Astrocyte (in vitro differentiated cells and primary cell): ENCODE results near the gene GAB2.
"Not testable (repeated sequence)": the region's sequence is repeated elsewhere in the genome, so short reads cannot be mapped to it uniquely, and the experiment has no call there.

Experiments used
- EZH2 ChIP-seq: IDR thresholded peaks from 2 replicates; pipeline ENCODE4 v1.6.1; 2012; ENCODE audit warnings: mild to moderate bottlenecking, low read length, inconsistent platforms; ENCODE audit not compliant: insufficient read depth
- TF ChIP-seq, protein P1 (sequence below): IDR thresholded peaks from 2 replicates; pipeline ENCODE4 v1.5.1; 2011; ENCODE audit warnings: low read depth, mild to moderate bottlenecking, inconsistent platforms, low read length, moderate library complexity; ENCODE audit not compliant: insufficient read depth

DNA sequence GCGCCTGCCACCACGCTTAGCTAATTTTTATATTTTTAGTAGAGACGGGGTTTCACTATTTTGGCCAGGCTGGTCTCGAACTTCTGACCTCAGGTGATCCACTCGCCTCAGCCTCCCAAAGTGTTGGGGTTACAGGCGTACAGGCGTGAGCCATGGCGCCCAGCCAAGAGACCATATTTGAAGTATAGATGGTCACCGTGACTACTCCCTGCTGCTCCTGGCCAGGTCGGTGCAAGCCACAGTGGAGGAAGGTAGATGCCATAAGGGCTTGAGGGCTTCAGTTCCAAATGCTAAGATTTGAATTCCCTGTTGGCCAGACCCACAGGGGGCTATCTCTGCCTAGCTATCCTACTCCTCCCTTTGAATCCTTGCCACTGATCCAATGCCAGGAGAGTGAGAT, 194.9 kb downstream of the GAB2 start:
- TF ChIP-seq, protein P1, sequence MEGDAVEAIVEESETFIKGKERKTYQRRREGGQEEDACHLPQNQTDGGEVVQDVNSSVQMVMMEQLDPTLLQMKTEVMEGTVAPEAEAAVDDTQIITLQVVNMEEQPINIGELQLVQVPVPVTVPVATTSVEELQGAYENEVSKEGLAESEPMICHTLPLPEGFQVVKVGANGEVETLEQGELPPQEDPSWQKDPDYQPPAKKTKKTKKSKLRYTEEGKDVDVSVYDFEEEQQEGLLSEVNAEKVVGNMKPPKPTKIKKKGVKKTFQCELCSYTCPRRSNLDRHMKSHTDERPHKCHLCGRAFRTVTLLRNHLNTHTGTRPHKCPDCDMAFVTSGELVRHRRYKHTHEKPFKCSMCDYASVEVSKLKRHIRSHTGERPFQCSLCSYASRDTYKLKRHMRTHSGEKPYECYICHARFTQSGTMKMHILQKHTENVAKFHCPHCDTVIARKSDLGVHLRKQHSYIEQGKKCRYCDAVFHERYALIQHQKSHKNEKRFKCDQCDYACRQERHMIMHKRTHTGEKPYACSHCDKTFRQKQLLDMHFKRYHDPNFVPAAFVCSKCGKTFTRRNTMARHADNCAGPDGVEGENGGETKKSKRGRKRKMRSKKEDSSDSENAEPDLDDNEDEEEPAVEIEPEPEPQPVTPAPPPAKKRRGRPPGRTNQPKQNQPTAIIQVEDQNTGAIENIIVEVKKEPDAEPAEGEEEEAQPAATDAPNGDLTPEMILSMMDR, result not testable (repeated sequence)
- not testable (repeated sequence) for TF ChIP-seq EZH2
